Measurements from ENCODE around the gene SDHB. TPM values are rescaled to one million over a fixed set of nuclear protein-coding genes. Genes with fewer than 3 reads are reported as not detected.

The SDHB gene
- total RNA-seq, 1 experiment from 2014 or later = 336 TPM

DNA sequence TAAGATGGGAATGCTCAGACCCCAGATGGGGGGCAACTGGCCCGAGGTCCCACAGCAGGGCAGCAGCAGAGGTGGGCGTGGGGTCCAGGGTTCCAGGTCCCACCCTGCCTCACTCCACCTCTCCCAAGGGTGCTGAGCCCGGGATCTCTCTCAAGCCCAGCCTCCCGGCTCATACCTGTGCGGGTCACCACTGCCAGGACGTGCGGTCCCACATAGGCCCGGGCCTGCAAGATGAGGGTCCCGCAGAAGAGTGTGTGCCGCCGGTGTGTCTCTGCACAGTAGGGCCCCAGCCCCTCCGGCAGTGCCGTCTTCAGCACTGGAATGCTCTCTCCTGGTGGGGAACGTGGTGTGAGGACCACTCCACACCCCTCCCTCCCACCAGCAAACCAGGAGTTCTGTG lies 57.0 kb downstream of the SDHB start:
- Histone ChIP-seq H3K27ac (ENCODE audit: low read length) (no peak overlapping the region), H3K4me1 (ENCODE audit: insufficient read depth, low read length) (peaks cover 9% of the 10 kb centered on the region; the same call in 1 of the 2 replicates), H4K20me1 (ENCODE audit: low read length) (no peaks in the 10 kb centered on the region), H3K79me2 (ENCODE audit: low read length) (no peaks in the 10 kb centered on the region), H3F3A (ENCODE audit: low read length, unreplicated experiment) (no peaks in the 10 kb centered on the region), H3K36me3 (ENCODE audit: low read depth, low read length) (peaks cover 5% of the 10 kb centered on the region), H3K9me2 (replicated peaks; ENCODE audit: low read length) (no peaks in the 10 kb centered on the region), H2AFZ (ENCODE audit: low read length) (no peak overlapping the region), H3K9me3 (ENCODE audit: low read length) (no peaks in the 10 kb centered on the region), H3K4me3 (ENCODE audit: low read length) (no peak overlapping the region), H3K27me3 (ENCODE audit: low read length) (no peaks in the 10 kb centered on the region), H3K4me2 (ENCODE audit: low read length) (no peak overlapping the region), H3K9ac (ENCODE audit: low read length) (no peak overlapping the region)
- TF ChIP-seq, protein P1, sequence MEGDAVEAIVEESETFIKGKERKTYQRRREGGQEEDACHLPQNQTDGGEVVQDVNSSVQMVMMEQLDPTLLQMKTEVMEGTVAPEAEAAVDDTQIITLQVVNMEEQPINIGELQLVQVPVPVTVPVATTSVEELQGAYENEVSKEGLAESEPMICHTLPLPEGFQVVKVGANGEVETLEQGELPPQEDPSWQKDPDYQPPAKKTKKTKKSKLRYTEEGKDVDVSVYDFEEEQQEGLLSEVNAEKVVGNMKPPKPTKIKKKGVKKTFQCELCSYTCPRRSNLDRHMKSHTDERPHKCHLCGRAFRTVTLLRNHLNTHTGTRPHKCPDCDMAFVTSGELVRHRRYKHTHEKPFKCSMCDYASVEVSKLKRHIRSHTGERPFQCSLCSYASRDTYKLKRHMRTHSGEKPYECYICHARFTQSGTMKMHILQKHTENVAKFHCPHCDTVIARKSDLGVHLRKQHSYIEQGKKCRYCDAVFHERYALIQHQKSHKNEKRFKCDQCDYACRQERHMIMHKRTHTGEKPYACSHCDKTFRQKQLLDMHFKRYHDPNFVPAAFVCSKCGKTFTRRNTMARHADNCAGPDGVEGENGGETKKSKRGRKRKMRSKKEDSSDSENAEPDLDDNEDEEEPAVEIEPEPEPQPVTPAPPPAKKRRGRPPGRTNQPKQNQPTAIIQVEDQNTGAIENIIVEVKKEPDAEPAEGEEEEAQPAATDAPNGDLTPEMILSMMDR (conservative IDR thresholded peaks at IDR 0.05; ENCODE audit: low read depth, low read length) = no peak
- TF ChIP-seq EZH2 (IDR thresholded peaks at IDR 0.05; ENCODE audit: low read length, unreplicated experiment) (no peak), EZH2phosphoT487 (IDR thresholded peaks at IDR 0.05; ENCODE audit: borderline replicate concordance, low read length) (no peak)
- no TSS peak for BruUV-seq (replicated peaks)
- ATAC-seq = no peak
- ChIA-PET CTCF (no interaction called here), POLR2A (ENCODE audit: unreplicated experiment) (no interaction called here)
- intact Hi-C loops (cut with micrococcal nuclease) = no loop called here
- no peak for DNase-seq

DNA sequence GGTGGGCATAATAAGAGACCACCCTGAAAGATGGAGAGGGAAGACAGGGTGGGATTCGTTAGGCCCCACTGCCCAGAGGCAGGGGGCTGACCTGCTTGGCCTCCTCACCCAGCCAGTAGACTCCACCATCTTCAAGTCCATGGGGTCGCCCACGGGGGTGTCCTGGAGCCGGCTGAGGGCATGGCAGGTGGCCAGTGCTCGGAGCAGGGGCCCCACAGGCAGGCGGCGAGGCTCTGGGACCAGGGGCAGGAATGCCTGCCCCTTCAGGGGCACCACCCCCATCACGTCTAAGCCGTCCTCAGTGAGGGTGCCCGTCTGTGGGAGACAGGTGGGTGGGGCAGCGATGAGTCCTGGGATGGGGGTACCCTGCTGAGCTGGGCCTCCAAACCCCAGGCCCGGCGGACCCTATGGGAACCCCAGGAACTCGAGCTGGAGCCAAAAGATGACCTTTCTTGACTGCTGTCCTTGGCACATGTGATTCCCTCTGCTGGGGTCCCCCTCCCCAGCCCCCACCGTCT lies 60.3 kb downstream of the SDHB start:
- CTCF ChIA-PET = no interaction called here

DNA sequence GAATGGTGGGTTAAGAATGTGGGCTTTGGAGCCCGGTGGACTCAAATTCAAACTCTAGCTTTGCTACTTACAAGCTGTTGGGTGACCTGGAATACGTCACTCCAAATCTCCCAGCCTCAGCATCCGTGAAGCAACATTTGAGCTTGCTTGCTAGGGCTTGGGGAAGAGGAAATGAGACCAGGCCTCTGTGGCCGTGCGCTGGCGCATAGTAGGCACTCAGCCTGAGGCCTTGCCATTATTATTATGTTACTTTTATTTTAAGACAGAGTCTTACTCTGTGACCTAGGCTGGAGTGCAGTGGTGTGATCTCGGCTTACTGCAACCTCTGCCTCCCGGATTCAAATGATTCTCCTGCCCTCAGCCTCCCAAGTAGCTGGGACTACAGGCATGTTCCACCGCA lies 61.2 kb downstream of the SDHB start:
- POLR2A ChIA-PET (ENCODE audit: unreplicated experiment) = no interaction called here
- no peak for DNase-seq
- TF ChIP-seq EZH2 (IDR thresholded peaks at IDR 0.05; ENCODE audit: low read length, unreplicated experiment) = no peak
- TF ChIP-seq, protein P1 (conservative IDR thresholded peaks at IDR 0.05; ENCODE audit: low read depth, low read length) = no peak
- no peak for TF ChIP-seq EZH2phosphoT487 (IDR thresholded peaks at IDR 0.05; ENCODE audit: borderline replicate concordance, low read length)

More for the DNA sequence above, 60.3 kb downstream of the SDHB start:
- Histone ChIP-seq H3K9me3 (ENCODE audit: low read length) (no peaks in the 10 kb centered on the region), H2AFZ (ENCODE audit: low read length) (no peak overlapping the region), H3K9me2 (replicated peaks; ENCODE audit: low read length) (no peaks in the 10 kb centered on the region), H3K4me2 (ENCODE audit: low read length) (no peak overlapping the region), H4K20me1 (ENCODE audit: low read length) (no peaks in the 10 kb centered on the region), H3K36me3 (ENCODE audit: low read depth, low read length) (no peaks in the 10 kb centered on the region), H3K27me3 (ENCODE audit: low read length) (no peaks in the 10 kb centered on the region), H3K4me1 (ENCODE audit: insufficient read depth, low read length) (peaks cover 5% of the 10 kb centered on the region; the same call in 1 of the 2 replicates), H3K4me3 (ENCODE audit: low read length) (no peak overlapping the region), H3K79me2 (ENCODE audit: low read length) (no peaks in the 10 kb centered on the region), H3K9ac (ENCODE audit: low read length) (no peak overlapping the region), H3F3A (ENCODE audit: low read length, unreplicated experiment) (no peaks in the 10 kb centered on the region), H3K27ac (ENCODE audit: low read length) (no peak overlapping the region)
- POLR2A ChIA-PET (ENCODE audit: unreplicated experiment) = no interaction called here
- intact Hi-C loops (cut with micrococcal nuclease) = no loop called here
- BruUV-seq (replicated peaks) = no TSS peak
- ATAC-seq (no peak), DNase-seq (no peak)
- no peak for TF ChIP-seq EZH2 (IDR thresholded peaks at IDR 0.05; ENCODE audit: low read length, unreplicated experiment)
- TF ChIP-seq, protein P1 (conservative IDR thresholded peaks at IDR 0.05; ENCODE audit: low read depth, low read length) = no peak
- no peak for TF ChIP-seq EZH2phosphoT487 (IDR thresholded peaks at IDR 0.05; ENCODE audit: borderline replicate concordance, low read length)

More for the DNA sequence above, 61.2 kb downstream of the SDHB start:
- no TSS peak for BruUV-seq (replicated peaks)
- Histone ChIP-seq H3K27ac (ENCODE audit: low read length) (no peak overlapping the region), H3F3A (ENCODE audit: low read length, unreplicated experiment) (no peaks in the 10 kb centered on the region), H2AFZ (ENCODE audit: low read length) (no peak overlapping the region), H3K36me3 (ENCODE audit: low read depth, low read length) (no peaks in the 10 kb centered on the region), H3K79me2 (ENCODE audit: low read length) (no peaks in the 10 kb centered on the region), H3K9me2 (replicated peaks; ENCODE audit: low read length) (no peaks in the 10 kb centered on the region), H3K27me3 (ENCODE audit: low read length) (no peaks in the 10 kb centered on the region), H3K9me3 (ENCODE audit: low read length) (no peaks in the 10 kb centered on the region), H4K20me1 (ENCODE audit: low read length) (no peaks in the 10 kb centered on the region), H3K4me1 (ENCODE audit: insufficient read depth, low read length) (no peaks in the 10 kb centered on the region), H3K9ac (ENCODE audit: low read length) (no peak overlapping the region), H3K4me3 (ENCODE audit: low read length) (no peak overlapping the region), H3K4me2 (ENCODE audit: low read length) (no peak overlapping the region)
- intact Hi-C loops (cut with micrococcal nuclease) = no loop called here
- no peak for ATAC-seq
- CTCF ChIA-PET = no interaction called here
